K562 (cell line): ENCODE results near the gene VWA1. TPM values are rescaled to one million over a fixed set of nuclear protein-coding genes. Genes with fewer than 3 reads are reported as not detected.

Source experiments
- DEAF1 ChIP-seq: fragments of 450-650 bp; formaldehyde crosslinking; IDR thresholded peaks from 2 replicates; pipeline ENCODE4 v1.4.0; 2020; ENCODE audit warnings: mild to moderate bottlenecking, moderate library complexity
- GMEB1 ChIP-seq: fragments of 250-450 bp; sonication (Bioruptor Pico); IDR thresholded peaks from 2 replicates; pipeline ENCODE4 v1.4.0; 2020; ENCODE audit warnings: mild to moderate bottlenecking
- GTF2B ChIP-seq: IDR thresholded peaks from 2 replicates; pipeline ENCODE4 v1.6.1; 2011; ENCODE audit not compliant: insufficient read length; ENCODE audit errors: extremely low read depth
- MGA ChIP-seq: fragments of 450-650 bp; IDR thresholded peaks from 2 replicates; pipeline ENCODE4 v1.6.1; 2016; ENCODE audit warnings: mild to moderate bottlenecking, moderate library complexity
- NFIC ChIP-seq: fragments of 450-650 bp; IDR thresholded peaks from 2 replicates; pipeline ENCODE4 v1.6.1; 2017; ENCODE audit warnings: mild to moderate bottlenecking, inconsistent platforms
- SMARCA5 ChIP-seq: fragments of 450-650 bp; IDR thresholded peaks from 2 replicates; pipeline ENCODE4 v1.6.1; 2016
- STAT5B ChIP-seq: fragments of 250-450 bp; sonication (Bioruptor Pico); IDR thresholded peaks from 2 replicates; pipeline ENCODE4 v1.8.0; 2021; ENCODE audit warnings: mild to moderate bottlenecking, inconsistent platforms
- TRIM25 ChIP-seq: fragments of 450-650 bp; IDR thresholded peaks from 2 replicates; pipeline ENCODE4 v1.7.0; 2016; ENCODE audit warnings: borderline replicate concordance
- ZNF668 ChIP-seq: fragments of 250-450 bp; sonication (Bioruptor Pico); IDR thresholded peaks from 2 replicates; pipeline ENCODE4 v1.8.0; 2022; ENCODE audit warnings: mild to moderate bottlenecking, inconsistent platforms
- polyA plus RNA-seq, 8 experiments: library from polyadenylated mRNA; depleted of rRNA in 4 of 8; stranded (reverse) in 5 of 8; unstranded in 3 of 8; fragments of >200 nt; fragmentation: Nextera tagmentation in 2 of 8; fragmentation: Illumina TruSeq in 1 of 8; extraction: Ambion mirVana in 2 of 8; extraction: Trizol in 1 of 8; gene quantifications; 2 replicates each; pipeline versions ENCODE4 v1.2.1 to v1.2.3, GENCODE V29; 2011 to 2014; ENCODE audit warnings: inconsistent platforms in 1 of 8, missing spikeins in 1 of 8
- total RNA-seq, 7 experiments: library from RNA; depleted of rRNA in 6 of 7; stranded (reverse); fragments of >200 nt in 6 of 7; fragmentation: Illumina TruSeq in 2 of 7; extraction: Trizol in 2 of 7; gene quantifications; 2 replicates each; pipeline versions ENCODE4 v1.2.1 to v1.2.3, GENCODE V29; 2011 to 2021; ENCODE audit warnings: low replicate concordance in 1 of 7

VWA1 gene
- total and polyA plus RNA-seq, 9 of the 15 experiments (the other 6 are each of a cell fraction or from before 2014, with no cell fraction given), result 0.01 to 6.4 (median 0.85) TPM

- TF ChIP-seq TRIM25 (no peak), ZNF668 (CRISPR knock-in tag) (no peak), GTF2B (peak; percentile 37), DEAF1 (no peak), SMARCA5 (no peak), STAT5B (CRISPR knock-in tag) (no peak), NFIC (peak; percentile 63), GMEB1 (CRISPR knock-in tag) (peak; percentile 67), MGA (peak; percentile 50)
Measured at GRCh38 chr1:1406821-1407635, 28.5 kb upstream of the VWA1 start, which contains the start of gene MRPL20 (continued).
